GM19468 (cell line): ENCODE data around the gene SHROOM3.

ENCODE experiments used
- ATAC-seq: cut with Tn5 transposase; IDR thresholded peaks from one replicate; pipeline ENCODE4 v1.9.1; 2021; ENCODE audit warnings: mild to moderate bottlenecking, moderate library complexity, moderate number of reproducible peaks; ENCODE audit not compliant: unreplicated experiment; ENCODE audit errors: extremely low read depth

SHROOM3 gene

DNA sequence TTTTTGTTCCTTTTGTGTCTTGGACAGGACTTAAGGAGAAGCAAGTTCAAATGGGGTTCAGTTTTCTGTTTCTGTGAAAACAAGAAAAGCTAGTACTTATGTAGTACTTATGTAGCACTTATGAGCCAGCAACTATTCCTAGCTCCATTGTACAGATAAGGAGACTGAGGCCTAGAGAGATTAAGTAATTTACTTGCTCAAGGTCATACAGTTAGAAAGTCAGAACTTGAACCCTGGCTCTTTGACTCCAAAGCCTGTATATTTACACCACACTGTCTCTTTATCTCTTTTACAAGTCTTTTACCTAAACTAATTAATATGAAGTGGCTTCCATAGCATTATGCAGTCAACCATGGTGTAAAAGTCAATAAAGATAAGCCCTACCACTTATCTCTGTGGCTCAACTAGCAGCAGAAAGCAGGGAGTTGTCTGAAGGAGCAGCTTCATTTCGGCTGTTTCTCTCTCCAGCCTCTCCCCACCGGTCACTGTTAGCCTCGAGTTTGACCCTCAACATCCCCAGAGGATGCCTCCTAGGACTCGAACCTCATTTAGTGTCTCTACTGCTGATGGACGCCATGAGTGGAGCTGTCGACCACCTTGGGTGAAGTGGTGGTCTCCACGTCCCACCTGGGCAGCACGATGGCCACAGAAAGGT, 209.9 kb downstream of the SHROOM3 start:
- no peak for ATAC-seq

DNA sequence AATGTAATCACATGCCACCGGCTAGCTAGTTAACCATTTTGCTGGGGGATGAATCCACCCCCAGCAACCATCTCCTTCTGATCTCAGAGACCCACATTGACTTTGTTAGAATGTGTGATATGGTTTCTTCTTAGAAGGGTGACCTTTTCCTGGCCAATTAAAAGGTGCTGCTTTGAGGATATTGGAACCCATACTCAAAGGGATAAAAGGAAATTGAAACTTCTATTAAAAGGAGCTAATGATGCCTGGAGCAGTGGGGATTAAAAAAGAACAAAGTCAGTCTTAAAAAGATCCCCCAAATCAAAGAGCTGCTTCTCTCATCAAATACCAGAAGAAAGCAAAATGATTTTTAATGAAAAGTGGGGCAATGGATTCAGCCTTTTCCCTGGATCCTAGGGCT, 214.1 kb downstream of the SHROOM3 start:
- no peak for ATAC-seq

DNA sequence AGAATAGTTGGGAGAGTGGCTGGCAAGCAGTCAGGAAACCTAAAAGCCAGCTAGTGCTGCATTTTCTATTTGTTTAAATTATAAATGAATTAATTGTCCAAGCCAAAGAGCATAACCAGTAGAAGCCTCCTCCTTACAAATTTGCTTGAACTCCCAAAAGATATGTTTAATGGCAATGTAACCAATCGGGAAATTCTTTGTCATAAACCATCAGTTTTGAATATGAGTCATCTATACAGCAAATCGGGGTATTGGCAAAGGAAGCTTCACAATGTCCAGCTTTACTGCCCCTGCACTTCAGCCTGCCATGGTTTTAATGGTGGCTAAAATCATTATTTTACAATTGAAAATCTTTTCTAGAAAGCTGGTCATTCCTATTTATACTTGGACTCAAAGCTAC, 216.6 kb downstream of the SHROOM3 start:
- no peak for ATAC-seq

DNA sequence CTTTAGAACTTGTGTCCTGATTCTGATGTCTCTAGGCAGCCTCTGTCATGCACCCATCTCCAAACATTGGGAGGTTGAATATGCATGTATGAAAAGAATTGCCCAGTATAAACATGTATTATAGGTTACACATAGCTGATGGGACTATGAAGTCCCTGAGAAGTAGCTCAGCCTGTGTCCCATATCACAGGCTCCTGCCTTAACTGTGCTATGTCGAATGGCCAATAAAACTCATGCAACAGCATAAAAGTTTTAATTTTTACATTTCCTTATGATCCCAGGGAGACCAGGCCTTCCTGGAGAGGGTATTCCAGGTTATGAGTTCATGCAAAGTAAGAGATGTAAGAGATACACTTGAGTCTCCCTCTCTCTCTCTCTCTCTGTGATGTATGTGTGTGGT, 217.4 kb downstream of the SHROOM3 start:
- no peak for ATAC-seq

DNA sequence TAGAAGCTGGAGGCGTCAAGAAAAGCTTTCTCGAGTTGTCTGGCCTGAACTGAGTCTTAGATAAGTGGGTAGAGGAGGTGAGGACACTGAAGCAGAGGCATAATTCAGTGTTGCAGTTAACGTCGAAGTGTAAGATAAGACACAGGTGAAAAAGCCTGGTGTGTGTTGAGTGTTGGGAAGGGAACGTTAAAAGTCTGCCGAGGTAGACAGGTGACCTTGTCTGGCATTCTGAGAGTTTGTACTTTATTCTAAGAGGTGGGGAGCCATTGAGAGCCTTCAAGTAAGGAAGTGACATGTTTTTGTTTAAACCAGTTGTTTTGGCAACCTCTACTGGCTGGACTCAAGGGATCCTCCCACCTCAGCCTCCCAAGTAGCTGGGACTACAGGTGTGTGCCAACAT, 219.1 kb downstream of the SHROOM3 start:
- ATAC-seq = no peak

DNA sequence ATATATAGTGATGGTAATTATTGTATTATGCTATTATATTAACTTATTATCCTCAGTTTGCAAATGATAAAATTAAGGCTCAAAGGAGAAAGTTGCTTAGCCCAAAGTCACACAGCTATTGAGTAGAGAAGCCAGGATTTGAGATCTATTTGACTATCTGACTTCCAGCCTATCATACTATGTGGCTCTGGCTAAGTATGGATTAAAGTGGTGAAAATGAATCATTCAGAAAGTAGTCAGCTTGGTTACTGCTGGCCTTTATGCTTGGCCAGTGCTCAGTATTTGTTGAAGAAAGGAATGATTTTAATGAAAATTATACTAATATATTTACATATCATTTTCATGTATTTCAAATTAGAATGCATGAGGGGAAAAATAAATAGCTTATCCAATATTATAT, 219.8 kb downstream of the SHROOM3 start:
- ATAC-seq = no peak

DNA sequence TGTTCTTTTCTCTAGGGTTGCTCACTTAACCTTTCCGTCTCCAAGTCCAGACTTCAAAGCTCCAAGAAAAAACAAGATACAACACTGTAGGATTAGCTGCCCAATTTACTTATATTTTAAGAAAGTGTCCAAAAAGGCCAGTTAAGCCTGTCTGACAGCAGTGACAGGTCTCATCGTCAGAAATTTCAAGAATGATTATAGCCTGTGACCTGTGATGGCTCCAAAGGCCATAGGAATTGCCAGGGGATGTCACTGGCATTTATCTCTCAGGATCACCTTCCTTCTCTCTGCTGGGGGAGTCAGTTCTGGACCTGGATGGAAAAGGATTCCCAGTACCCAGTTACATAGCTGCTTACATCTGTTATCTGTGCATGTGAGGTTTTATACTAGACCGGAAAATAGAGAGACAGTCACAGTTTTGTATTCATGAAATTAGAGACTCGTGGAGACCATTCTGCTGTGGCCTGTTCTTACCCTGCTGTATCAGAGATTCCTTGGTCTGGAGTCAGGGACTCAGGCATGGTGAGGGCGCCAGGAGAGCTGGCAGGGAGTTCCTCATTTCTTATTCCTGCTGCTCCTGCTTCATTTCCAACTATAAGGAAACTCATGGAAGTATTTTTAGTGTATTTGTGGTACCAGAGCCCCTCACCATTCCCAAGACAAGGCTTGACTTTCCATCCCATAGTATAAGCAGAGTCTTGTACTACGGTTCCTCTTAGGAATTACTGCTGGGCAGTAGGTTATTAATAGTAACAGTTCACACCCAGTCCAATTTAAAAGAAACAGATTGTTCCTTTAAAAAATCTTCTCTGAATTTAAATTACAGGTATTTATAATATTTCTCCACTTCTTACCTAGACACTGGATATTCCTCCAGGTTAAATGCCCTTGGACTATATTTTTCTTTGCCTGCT, 220.8 kb downstream of the SHROOM3 start:
- ATAC-seq = no peak

DNA sequence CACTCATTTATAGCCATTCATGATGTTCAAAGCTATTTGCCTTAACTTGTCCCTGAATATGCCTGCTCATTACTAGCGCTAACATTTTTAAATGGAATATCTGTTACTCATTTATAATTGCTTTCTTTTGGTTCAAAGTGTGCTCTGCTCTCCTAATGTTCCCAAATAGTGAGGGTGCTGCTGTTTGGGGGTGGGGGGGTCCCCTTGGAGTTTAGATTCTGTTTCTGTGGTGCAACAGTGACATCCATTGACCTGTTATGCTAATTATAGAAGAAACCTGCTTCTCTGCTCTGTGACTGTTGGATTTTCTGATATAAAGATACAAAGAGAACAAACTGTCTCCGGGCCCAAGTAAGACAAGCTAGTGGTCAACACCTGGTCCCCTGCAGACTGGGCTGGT, 222.4 kb downstream of the SHROOM3 start:
- no peak for ATAC-seq

DNA sequence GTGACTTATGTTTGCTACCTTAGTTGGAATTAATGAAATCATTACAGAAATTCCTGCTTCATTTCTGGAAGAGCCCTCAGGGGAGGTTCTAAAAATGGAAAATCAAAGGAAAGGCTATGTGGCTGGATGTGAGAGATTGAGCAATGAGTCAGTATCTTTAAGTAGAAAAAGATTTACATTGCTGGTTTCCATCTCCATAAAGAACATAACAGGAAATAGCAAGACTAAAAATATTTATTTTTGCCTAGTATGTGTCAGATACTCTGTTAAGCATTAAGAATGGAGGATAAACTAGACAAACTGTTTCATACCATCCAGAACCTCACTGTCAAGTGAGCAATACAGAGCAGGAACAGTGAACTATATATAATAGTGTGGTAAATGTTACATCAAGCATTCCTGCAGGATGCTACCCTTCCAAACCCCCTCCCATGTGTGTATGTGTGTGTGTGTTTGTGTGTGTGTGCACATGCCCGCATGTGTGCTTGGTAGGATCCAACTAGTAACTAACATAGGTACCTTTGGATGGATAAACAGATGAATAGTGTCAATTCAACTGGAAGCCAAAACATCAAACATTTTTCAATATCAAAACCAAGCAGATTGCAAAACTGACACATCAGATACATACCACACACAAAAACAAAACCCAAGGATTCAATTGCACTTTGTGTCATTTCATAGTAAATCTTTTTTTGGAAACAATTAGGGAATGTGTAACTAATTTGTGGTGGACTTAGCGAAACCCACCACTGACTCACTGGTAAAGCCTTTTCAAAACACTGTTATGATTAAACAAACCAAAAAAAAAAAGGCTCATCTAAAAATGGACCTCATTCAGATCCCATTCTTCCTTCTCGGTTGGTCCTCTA, 223.4 kb downstream of the SHROOM3 start:
- no peak for ATAC-seq

DNA sequence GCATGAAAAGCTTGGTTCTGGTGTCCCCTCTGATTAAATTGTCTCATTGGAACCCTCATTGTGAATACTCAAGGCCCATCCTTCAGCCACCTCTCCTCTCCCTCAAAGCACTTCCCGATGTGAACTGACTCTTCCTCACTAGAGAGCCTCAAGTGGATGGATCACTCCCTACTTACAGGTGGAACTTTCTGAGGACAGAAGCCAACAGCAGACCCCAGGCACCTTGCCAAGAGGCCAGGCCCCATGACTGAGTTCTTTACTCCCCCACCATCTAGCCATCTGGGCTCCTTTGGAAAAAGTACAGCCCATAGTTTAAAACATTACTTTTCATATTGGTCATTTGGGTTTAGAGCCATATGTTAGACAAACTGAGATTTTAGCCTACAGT, 224.1 kb downstream of the SHROOM3 start:
- no peak for ATAC-seq

DNA sequence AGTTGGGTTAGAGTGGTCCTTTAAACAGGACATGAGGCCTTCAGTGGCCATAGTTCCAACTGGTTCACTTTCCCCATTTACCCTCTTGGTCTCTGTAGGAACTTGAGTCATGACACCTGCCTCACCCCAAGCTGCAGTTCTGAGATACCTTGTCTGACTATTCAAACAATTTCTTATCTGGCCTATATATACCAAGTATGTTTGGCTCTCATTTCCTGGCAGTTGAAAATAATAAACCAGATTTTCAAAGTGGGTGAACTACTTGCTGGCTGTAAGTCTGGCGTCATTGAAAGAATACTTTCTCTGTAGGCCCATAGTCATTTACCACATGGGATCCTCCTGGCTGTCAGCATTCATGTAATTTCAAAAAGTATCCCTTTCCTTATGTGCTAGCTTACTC, 228.8 kb downstream of the SHROOM3 start:
- ATAC-seq = no peak

DNA sequence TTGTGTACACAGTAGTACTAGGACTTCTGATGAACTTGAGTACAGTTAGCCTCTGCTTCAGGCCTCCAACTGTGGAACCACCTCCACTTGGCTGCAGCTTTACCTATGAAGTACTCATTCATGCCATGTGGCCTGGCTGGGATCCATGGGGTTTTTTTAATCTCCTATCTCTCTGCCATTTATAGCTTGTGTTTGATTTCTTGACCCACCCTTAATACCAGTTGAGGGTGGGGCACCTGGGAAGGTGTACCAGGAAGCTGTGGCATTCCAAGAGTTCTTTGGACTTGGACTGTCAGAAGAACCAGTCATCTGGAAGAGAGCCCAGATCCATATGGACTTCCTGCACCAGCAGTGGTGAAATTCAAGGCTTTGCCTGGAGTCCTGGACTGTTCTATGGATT, 230.1 kb downstream of the SHROOM3 start:
- no peak for ATAC-seq

DNA sequence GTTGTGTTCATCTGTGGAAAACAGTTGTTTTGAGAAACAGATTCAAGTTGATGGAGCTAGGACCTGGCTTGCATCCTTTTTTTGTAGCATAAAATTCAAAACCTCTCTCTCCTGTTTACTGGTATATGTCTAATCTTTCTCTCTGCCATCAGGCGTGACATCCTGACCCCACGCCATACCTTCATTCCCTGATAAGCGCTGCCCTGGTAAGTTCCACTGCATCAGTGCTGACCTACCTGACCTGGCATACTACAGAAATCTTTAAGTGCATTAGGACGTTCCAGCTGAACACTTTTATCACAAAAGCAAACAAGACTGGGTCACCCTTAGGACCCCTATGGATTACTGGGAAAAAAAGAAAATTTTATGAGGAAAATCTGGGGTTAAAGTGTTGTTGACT, 230.7 kb downstream of the SHROOM3 start:
- no peak for ATAC-seq

DNA sequence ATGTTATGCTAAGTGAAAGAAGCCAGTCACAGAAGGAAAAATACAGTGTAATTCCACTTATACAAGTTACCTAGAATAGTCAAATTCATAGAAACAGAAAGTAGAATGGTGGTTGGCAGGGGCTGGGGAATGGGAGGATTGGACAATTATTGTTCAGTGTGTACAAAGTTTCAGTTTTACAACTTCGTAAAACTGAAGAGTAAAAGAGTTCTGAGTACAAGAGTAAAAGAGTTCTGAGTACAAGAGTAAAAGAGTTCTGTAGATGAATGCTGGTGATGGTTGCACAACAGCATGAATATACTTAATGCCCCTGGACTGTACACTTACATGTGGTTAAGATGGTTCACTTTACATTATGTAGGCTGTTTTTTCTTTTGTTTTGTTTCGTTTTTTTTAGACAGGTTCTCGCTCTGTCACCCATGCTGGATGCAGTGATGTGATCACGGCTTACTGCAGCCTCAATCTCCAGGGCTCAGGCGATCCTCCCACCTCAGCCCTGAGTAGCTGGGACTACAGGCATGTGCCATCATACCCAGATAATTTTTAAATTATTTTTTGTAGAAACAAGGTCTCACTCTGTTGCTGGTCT, 232.0 kb downstream of the SHROOM3 start:
- ATAC-seq = no peak

DNA sequence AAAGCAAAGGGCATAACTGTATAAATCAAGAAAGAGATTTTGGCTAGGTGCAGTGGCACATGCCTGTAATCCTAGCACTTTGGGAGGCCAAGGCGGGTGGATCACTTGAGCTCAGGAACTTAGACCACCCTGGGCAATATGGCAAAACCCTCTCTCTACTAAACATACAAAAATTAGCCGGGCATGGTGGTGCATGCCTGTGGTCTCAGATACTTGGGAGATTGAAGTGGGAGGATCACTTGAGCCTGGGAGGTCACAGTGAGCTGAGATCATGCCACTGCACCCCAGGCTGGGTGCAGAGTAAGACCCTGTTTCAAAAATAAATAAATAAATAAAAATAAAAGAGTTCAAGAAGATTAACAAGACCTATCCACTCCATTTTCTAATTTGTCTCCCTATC, 235.6 kb downstream of the SHROOM3 start:
- ATAC-seq = no peak

DNA sequence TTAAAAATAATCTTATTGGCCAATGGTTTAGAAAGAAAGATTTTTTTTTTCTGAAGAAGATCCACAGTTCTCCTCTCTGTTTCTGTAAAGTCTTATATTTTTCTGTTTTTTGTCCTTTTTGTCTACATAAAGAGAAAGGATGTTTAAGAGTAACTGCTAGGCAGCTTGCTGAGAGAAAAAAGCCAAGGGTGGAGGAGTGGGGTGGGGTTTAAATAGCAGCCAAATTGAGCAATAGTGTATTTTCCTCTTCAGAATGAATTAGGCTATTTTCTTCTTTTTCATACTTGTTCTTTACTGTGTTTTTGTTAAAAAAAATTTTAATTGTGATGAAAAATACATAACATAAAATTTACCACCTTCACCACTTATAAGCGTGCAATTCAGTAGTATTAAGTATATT, 238.3 kb downstream of the SHROOM3 start:
- no peak for ATAC-seq

DNA sequence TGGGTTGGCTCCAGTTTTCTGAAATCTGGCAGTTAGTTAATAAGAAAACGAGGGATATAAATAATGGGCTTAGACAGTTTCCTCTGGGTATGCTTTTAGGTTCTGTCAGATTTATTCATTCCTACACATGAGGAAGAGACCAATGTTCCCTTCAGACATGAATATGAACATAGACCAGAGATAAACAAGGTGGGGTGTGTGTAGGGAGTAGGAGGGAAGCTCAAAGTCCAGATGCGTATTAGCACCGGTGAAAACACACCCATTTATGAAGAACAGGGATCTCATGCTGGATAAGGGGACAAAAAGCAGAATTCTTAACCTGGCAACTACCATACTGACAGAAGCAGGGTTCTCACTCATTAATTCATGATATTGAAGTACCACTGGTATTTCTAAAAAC, 240.0 kb downstream of the SHROOM3 start:
- ATAC-seq = no peak

DNA sequence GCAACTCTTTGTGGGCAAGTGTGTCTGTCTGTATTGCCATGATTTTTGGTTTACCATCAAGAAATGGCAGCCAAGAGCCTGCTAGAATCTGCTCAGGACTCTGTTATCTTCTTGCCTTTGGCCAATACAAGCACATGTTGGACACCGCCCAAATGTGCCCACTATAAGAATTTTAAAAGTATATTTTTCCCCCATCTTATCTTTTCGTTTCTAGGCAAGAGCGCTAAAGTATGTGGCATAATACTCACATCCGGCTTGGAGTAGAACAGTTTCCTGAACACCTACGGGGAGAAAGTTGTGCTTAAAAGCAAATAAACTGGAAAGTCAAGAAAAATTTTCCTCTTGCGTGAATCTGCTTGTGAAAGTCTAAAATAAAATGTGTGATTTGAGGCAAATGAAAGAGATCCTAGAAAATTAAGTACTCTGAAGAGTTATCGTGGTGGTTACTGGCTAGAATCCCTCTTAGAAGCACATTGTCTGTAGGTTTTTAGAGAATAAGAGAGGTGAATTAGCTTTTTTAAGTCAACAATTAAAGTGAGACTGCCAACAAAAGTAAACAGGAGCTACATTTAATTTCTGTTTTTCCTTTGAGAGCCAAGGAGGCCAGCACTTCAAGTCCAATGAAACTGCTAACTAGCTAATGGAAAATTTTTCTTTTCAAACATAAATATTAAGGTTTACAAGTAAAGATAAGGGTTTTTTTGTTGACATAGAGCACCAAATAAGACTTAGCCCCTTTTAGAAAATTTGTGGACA, 242.7 kb downstream of the SHROOM3 start:
- no peak for ATAC-seq

DNA sequence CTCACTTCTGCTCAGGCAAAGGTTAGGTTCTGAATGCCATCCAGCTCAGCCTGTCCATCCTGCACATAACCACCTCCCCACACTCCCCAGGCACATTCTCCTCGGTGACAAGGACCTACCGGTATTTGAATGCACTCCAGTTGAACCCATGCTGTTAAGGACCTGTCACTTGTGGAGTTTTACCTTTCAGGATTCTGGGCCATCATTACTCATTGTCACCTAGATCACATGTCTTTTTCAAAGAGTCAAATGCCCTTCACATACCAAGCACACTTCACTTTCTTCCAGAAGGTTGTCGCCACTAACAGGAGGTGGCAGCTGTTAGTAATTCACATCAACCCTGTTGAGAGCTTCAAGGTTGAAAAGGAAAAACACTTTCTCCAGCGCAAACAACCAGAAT, 244.7 kb downstream of the SHROOM3 start:
- no peak for ATAC-seq

DNA sequence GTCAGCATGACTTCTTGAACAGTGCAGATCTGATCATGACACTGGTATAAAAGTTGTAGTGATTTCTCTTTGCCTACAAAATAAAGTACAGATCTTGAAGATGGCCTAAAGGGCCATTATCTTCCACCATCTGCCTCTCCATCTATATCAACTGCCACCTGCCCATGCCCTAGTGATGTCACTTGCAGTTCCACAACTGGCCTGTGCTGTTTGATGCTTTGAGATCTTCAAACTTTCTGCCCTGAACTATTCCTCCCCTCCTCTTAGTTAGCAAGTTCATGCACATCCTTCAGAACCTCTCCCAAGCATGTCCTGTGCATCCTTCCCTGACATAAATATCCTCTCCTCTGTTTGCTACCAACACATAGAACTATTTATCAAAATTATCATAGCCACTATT, 245.9 kb downstream of the SHROOM3 start:
- ATAC-seq = no peak
